WTC11 (cell line): Measurements from ENCODE around the gene GIPC2. TPM values are rescaled to one million over a fixed set of nuclear protein-coding genes. Genes with fewer than 3 reads are reported as not detected.

Source experiments
- ATAC-seq: fragments of 200-7000 bp; cut with Tn5 transposase; 2 replicates; pipeline ENCODE4 v1.10.0; 2021; ENCODE audit warnings: mild to moderate bottlenecking, moderate library complexity
- CTCF ChIA-PET: fragments of 300-600 bp; sonication (Branson Sonifier 250); formaldehyde crosslinking; loops from one replicate; lab custom pipeline; 2021; ENCODE audit warnings: antibody characterized with exemption; lab: Charles Lee
- POLR2A ChIA-PET: fragments of 350-600 bp; sonication (Branson Sonifier 250); formaldehyde crosslinking; loops from one replicate; lab custom pipeline; 2021; ENCODE audit warnings: antibody characterized with exemption; lab: Charles Lee
- DNase-seq: peaks from one replicate; pipeline ENCODE4 v3.0.0; 2021; ENCODE audit warnings: low spot score
- H3K27ac Mint-ChIP-seq: 2 replicates; pipeline ENCODE4 v1.8.0; 2021; ENCODE audit warnings: mixed read lengths
- H3K27me3 Mint-ChIP-seq: 2 replicates; pipeline ENCODE4 v1.8.0; 2021; ENCODE audit warnings: low read depth, mild to moderate bottlenecking, moderate library complexity, mixed read lengths
- H3K36me3 Mint-ChIP-seq: 2 replicates; pipeline ENCODE4 v1.8.0; 2021; ENCODE audit warnings: mixed read lengths
- H3K4me1 Mint-ChIP-seq: 2 replicates; pipeline ENCODE4 v1.8.0; 2022; ENCODE audit warnings: mixed read lengths
- H3K4me3 Mint-ChIP-seq: 2 replicates; pipeline ENCODE4 v1.8.0; 2021; ENCODE audit warnings: mild to moderate bottlenecking, moderate library complexity, mixed read lengths
- H3K9me3 Mint-ChIP-seq: 2 replicates; pipeline ENCODE4 v1.8.0; 2021; ENCODE audit warnings: mixed read lengths
- ARID4B ChIP-seq: sonication (generic); formaldehyde crosslinking; IDR thresholded peaks from 2 replicates; pipeline ENCODE4 v1.8.0; 2023; ENCODE audit warnings: missing genetic modification reagents, mild to moderate bottlenecking, borderline replicate concordance
- ELF4 ChIP-seq: sonication (generic); formaldehyde crosslinking; IDR thresholded peaks from 2 replicates; pipeline ENCODE4 v1.8.1; 2022; ENCODE audit warnings: low read depth, mild to moderate bottlenecking, moderate library complexity, missing genetic modification reagents
- ESRRA ChIP-seq: sonication (generic); formaldehyde crosslinking; IDR thresholded peaks from 2 replicates; pipeline ENCODE4 v1.8.1; 2022; ENCODE audit warnings: mild to moderate bottlenecking, missing genetic modification reagents, borderline replicate concordance
- FOXJ3 ChIP-seq: sonication (generic); formaldehyde crosslinking; IDR thresholded peaks from 2 replicates; pipeline ENCODE4 v1.9.0; 2021; ENCODE audit warnings: missing genetic modification reagents, mild to moderate bottlenecking, borderline replicate concordance
- HMGXB4 ChIP-seq: sonication (generic); formaldehyde crosslinking; IDR thresholded peaks from 2 replicates; pipeline ENCODE4 v1.8.1; 2023; ENCODE audit warnings: mild to moderate bottlenecking, moderate library complexity, missing genetic modification reagents
- IRF1 ChIP-seq: sonication (generic); formaldehyde crosslinking; IDR thresholded peaks from 2 replicates; pipeline ENCODE4 v1.8.0; 2023; ENCODE audit warnings: missing genetic modification reagents
- IRF2 ChIP-seq: sonication (generic); formaldehyde crosslinking; IDR thresholded peaks from 2 replicates; pipeline ENCODE4 v1.8.0; 2022; ENCODE audit warnings: low read depth, missing genetic modification reagents, borderline replicate concordance
- KAT7 ChIP-seq: sonication (generic); formaldehyde crosslinking; IDR thresholded peaks from 2 replicates; pipeline ENCODE4 v1.8.1; 2023; ENCODE audit warnings: missing genetic modification reagents, mild to moderate bottlenecking, borderline replicate concordance
- MYBL2 ChIP-seq: sonication (generic); formaldehyde crosslinking; IDR thresholded peaks from 2 replicates; pipeline ENCODE4 v1.8.1; 2023; ENCODE audit warnings: mild to moderate bottlenecking, moderate library complexity, missing genetic modification reagents
- NFATC4 ChIP-seq: fragments of 250-450 bp; sonication (Bioruptor Pico); IDR thresholded peaks from 2 replicates; pipeline ENCODE4 v1.9.0; 2021; ENCODE audit warnings: mild to moderate bottlenecking
- NFYB ChIP-seq: sonication (generic); formaldehyde crosslinking; conservative IDR thresholded peaks from 2 replicates; pipeline ENCODE4 v1.8.0; 2022; ENCODE audit warnings: low read depth, missing genetic modification reagents
- USF1 ChIP-seq: sonication (generic); formaldehyde crosslinking; IDR thresholded peaks from 2 replicates; pipeline ENCODE4 v1.8.0; 2022; ENCODE audit warnings: mild to moderate bottlenecking, missing genetic modification reagents
- ZNF219 ChIP-seq: sonication (generic); formaldehyde crosslinking; IDR thresholded peaks from 2 replicates; pipeline ENCODE4 v1.8.0; 2023; ENCODE audit warnings: missing genetic modification reagents, mild to moderate bottlenecking, borderline replicate concordance
- ZNF232 ChIP-seq: sonication (generic); formaldehyde crosslinking; IDR thresholded peaks from 2 replicates; pipeline ENCODE4 v1.8.0; 2022; ENCODE audit warnings: mild to moderate bottlenecking, missing genetic modification reagents
- ZNF263 ChIP-seq: sonication (generic); formaldehyde crosslinking; IDR thresholded peaks from 2 replicates; pipeline ENCODE4 v1.8.1; 2022; ENCODE audit warnings: low read depth, mild to moderate bottlenecking, moderate library complexity, missing genetic modification reagents
- ZNF416 ChIP-seq: fragments of 250-450 bp; sonication (Bioruptor Pico); IDR thresholded peaks from 2 replicates; pipeline ENCODE4 v1.9.0; 2021; ENCODE audit warnings: mild to moderate bottlenecking, inconsistent platforms
- ZNF512 ChIP-seq: sonication (generic); formaldehyde crosslinking; IDR thresholded peaks from 2 replicates; pipeline ENCODE4 v1.8.1; 2022; ENCODE audit warnings: missing genetic modification reagents, borderline replicate concordance
- ZNF671 ChIP-seq: fragments of 250-450 bp; sonication (Bioruptor Pico); IDR thresholded peaks from 2 replicates; pipeline ENCODE4 v1.8.0; 2021; ENCODE audit warnings: mild to moderate bottlenecking
- ZSCAN18 ChIP-seq: fragments of 250-450 bp; sonication (Bioruptor Pico); IDR thresholded peaks from 2 replicates; pipeline ENCODE4 v2.1.2; 2022; ENCODE audit warnings: mild to moderate bottlenecking, moderate library complexity
- total RNA-seq: library from RNA; stranded (reverse); gene quantifications from 3 replicates; pipeline ENCODE4 v1.2.3, GENCODE V29; 2021

GIPC2 gene
- total RNA-seq, 1 experiment from 2014 or later = 0.83 TPM

- no peak for ATAC-seq
- CTCF ChIA-PET = no interaction called here
- POLR2A ChIA-PET = no interaction called here
Observed at GRCh38 chr1:78070758-78071157, 25.0 kb downstream of the GIPC2 start.

More at GRCh38 chr1:78070758-78071157, 25.0 kb downstream of the GIPC2 start:
- Mint-ChIP-seq H3K27ac (no peak overlapping the region), H3K36me3 (no peaks in the 10 kb centered on the region), H3K4me1 (no peaks in the 10 kb centered on the region), H3K4me3 (no peak overlapping the region), H3K9me3 (no peaks in the 10 kb centered on the region), H3K27me3 (no peaks in the 10 kb centered on the region)
- TF ChIP-seq ESRRA (no peak), KAT7 (CRISPR knock-in tag) (no peak), NFYB (CRISPR knock-in tag) (no peak), ZNF219 (CRISPR knock-in tag) (no peak), USF1 (no peak), ZNF512 (no peak), IRF2 (CRISPR knock-in tag) (no peak), ZNF671 (CRISPR knock-in tag) (no peak), HMGXB4 (CRISPR knock-in tag) (no peak), ZNF263 (CRISPR knock-in tag) (no peak), ELF4 (no peak), ZSCAN18 (CRISPR knock-in tag) (no peak), ARID4B (no peak), FOXJ3 (CRISPR knock-in tag) (no peak), ZNF232 (CRISPR knock-in tag) (no peak), IRF1 (CRISPR knock-in tag) (no peak), MYBL2 (CRISPR knock-in tag) (no peak), ZNF416 (CRISPR knock-in tag) (no peak), NFATC4 (CRISPR knock-in tag) (no peak)
- TF ChIP-seq, all 79 proteins: peak for 0
- DNase-seq = no peak
